Prostate gland (tissue), 2 donors: ENCODE measurements around the gene DGKI.

Source experiments
- POLR2AphosphoS5 ChIP-seq: sonication (generic); formaldehyde crosslinking; IDR thresholded peaks from one replicate; pipeline ENCODE4 v1.6.1; 2017; ENCODE audit warnings: antibody characterized with exemption
- TF ChIP-seq, protein P1 (sequence below), 4 experiments: fragments of 200-600 bp in 2 of 4; fragments of 450-650 bp in 2 of 4; sonication (generic) in 2 of 4; IDR thresholded peaks; 1 replicate in 3 of 4; 2 replicates in 1 of 4; pipeline ENCODE4 v1.5.1; 2016 to 2019; ENCODE audit warnings: antibody characterized with exemption in 4 of 4, mild to moderate bottlenecking in 2 of 4, moderate library complexity in 2 of 4

DNA sequence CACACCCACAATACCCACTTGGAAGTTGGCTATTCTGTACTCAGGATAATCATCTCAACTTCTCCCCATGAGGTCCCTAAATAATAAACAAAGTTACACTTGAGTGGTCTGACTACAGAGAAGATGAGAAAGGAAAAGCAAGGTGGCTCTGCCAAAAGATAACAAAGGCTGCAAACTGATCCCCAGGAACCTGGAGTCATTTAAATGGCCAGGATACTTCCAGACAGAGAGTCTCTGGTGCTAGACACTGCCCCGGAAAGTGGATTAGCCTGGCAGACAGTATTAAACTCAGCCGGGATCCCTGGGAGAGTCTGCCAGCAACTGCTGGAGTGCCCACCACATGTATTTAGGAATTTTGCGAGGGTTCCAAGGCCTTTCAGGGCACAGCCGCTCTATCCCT lies 93.7 kb downstream of the DGKI start:
- TF ChIP-seq, protein P1, sequence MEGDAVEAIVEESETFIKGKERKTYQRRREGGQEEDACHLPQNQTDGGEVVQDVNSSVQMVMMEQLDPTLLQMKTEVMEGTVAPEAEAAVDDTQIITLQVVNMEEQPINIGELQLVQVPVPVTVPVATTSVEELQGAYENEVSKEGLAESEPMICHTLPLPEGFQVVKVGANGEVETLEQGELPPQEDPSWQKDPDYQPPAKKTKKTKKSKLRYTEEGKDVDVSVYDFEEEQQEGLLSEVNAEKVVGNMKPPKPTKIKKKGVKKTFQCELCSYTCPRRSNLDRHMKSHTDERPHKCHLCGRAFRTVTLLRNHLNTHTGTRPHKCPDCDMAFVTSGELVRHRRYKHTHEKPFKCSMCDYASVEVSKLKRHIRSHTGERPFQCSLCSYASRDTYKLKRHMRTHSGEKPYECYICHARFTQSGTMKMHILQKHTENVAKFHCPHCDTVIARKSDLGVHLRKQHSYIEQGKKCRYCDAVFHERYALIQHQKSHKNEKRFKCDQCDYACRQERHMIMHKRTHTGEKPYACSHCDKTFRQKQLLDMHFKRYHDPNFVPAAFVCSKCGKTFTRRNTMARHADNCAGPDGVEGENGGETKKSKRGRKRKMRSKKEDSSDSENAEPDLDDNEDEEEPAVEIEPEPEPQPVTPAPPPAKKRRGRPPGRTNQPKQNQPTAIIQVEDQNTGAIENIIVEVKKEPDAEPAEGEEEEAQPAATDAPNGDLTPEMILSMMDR (IDR thresholded peaks at IDR 0.05), result no peak
- no peak for TF ChIP-seq POLR2AphosphoS5
